Cardiac muscle cell (in vitro differentiated cells and primary cell): ENCODE measurements around the gene ARHGAP6. TPM values are rescaled to one million over a fixed set of nuclear protein-coding genes. Genes with fewer than 3 reads are reported as not detected.
"Not testable (repeated sequence)": the region's sequence is repeated elsewhere in the genome, so short reads cannot be mapped to it uniquely, and the experiment has no call there.

Experiments
- DNase-seq, 2 donors: peaks; one replicate each; pipeline versions ENCODE4 v3.0.0 to v3.0.0-alpha.2; 2010 to 2017; ENCODE audit warnings: low read depth in 1 of 2, low spot score in 1 of 2
- H3K27ac ChIP-seq: fragments of 200-600 bp; sonication (generic); 2 replicates; pipeline ENCODE4 v1.5.1; 2016
- H3K27me3 ChIP-seq: fragments of 200-600 bp; sonication (generic); 2 replicates; pipeline ENCODE4 v1.6.0; 2016; ENCODE audit warnings: control low read depth
- H3K36me3 ChIP-seq: fragments of 200-600 bp; sonication (generic); 2 replicates; pipeline ENCODE4 v1.5.1; 2016; ENCODE audit warnings: control low read depth
- H3K4me1 ChIP-seq: fragments of 200-600 bp; sonication (generic); 2 replicates; pipeline ENCODE4 v1.8.1; 2017; ENCODE audit warnings: low read depth, mild to moderate bottlenecking, mixed run types
- H3K4me3 ChIP-seq: fragments of 200-600 bp; sonication (generic); 2 replicates; pipeline ENCODE4 v1.5.1; 2016; ENCODE audit warnings: mild to moderate bottlenecking
- H3K9me3 ChIP-seq: fragments of 200-600 bp; sonication (generic); 2 replicates; pipeline ENCODE4 v1.5.1; 2017; ENCODE audit warnings: low read depth, mild to moderate bottlenecking, control low read depth
- CTCF ChIP-seq: IDR thresholded peaks from 2 replicates; pipeline ENCODE4 v1.5.1; 2012; ENCODE audit warnings: low read depth, mild to moderate bottlenecking, low read length
- polyA plus RNA-seq: library from polyadenylated mRNA; unstranded; fragments of >200 nt; fragmentation: Nextera tagmentation; extraction: Ambion mirVana; gene quantifications from 2 replicates; pipeline ENCODE4 v1.2.1, GENCODE V29; 2016
- total RNA-seq: library from RNA; depleted of rRNA; stranded (reverse); fragments of >200 nt; gene quantifications from 2 replicates; pipeline ENCODE4 v1.2.3, GENCODE V29; 2016

ARHGAP6 gene
- total and polyA plus RNA-seq, 2 experiments from 2014 or later: 10.5 to 45.0 TPM

- H3K9me3 ChIP-seq: no peaks in the 10 kb centered on the region
- no peak overlapping the region for H3K4me3 ChIP-seq
- DNase-seq: peak in 1 of 2 donors; percentile 25
- H3K27ac ChIP-seq: no peak overlapping the region
- no peak for TF ChIP-seq CTCF
- H3K36me3 ChIP-seq: no peaks in the 10 kb centered on the region
- H3K4me1 ChIP-seq: no peaks in the 10 kb centered on the region
- no peaks in the 10 kb centered on the region for H3K27me3 ChIP-seq
These were observed 297.9 kb downstream of the ARHGAP6 start for GRCh38 chrX:11367609-11368430.

GRCh38 chrX:11366998-11367595 lies 298.6 kb downstream of the ARHGAP6 start:
- TF ChIP-seq CTCF: no peak
- Histone ChIP-seq H3K36me3 (no peaks in the 10 kb centered on the region), H3K4me3 (no peak overlapping the region), H3K27ac (no peak overlapping the region), H3K27me3 (no peaks in the 10 kb centered on the region), H3K9me3 (no peaks in the 10 kb centered on the region), H3K4me1 (no peaks in the 10 kb centered on the region)
- no peak for DNase-seq

- TF ChIP-seq CTCF: no peak
- H3K4me3 ChIP-seq: no peak overlapping the region
- no peak overlapping the region for H3K27ac ChIP-seq
- no peaks in the 10 kb centered on the region for H3K27me3 ChIP-seq
- no peaks in the 10 kb centered on the region for H3K4me1 ChIP-seq
- no peak for DNase-seq
- H3K9me3 ChIP-seq: no peaks in the 10 kb centered on the region
- H3K36me3 ChIP-seq: no peaks in the 10 kb centered on the region
These were observed 300.3 kb downstream of the ARHGAP6 start for GRCh38 chrX:11365426-11365825.

GRCh38 chrX:11364835-11365234 lies 300.9 kb downstream of the ARHGAP6 start:
- no peaks in the 10 kb centered on the region for H3K27me3 ChIP-seq
- no peaks in the 10 kb centered on the region for H3K4me1 ChIP-seq
- no peaks in the 10 kb centered on the region for H3K9me3 ChIP-seq
- no peaks in the 10 kb centered on the region for H3K36me3 ChIP-seq
- H3K27ac ChIP-seq: no peak overlapping the region
- H3K4me3 ChIP-seq: no peak overlapping the region
- TF ChIP-seq CTCF: no peak
- no peak for DNase-seq

GRCh38 chrX:11363825-11364224 lies 301.9 kb downstream of the ARHGAP6 start:
- not testable (repeated sequence) for H3K4me1 ChIP-seq, H3K36me3 ChIP-seq, H3K27ac ChIP-seq, DNase-seq, H3K4me3 ChIP-seq, H3K27me3 ChIP-seq, H3K9me3 ChIP-seq

GRCh38 chrX:11363069-11363594 lies 302.6 kb downstream of the ARHGAP6 start:
- Histone ChIP-seq H3K36me3 (no peaks in the 10 kb centered on the region), H3K4me3 (no peak overlapping the region), H3K27ac (no peak overlapping the region), H3K27me3 (no peaks in the 10 kb centered on the region), H3K4me1 (no peaks in the 10 kb centered on the region), H3K9me3 (no peaks in the 10 kb centered on the region)
- no peak for DNase-seq
- no peak for TF ChIP-seq CTCF

GRCh38 chrX:11361666-11362065 lies 304.1 kb downstream of the ARHGAP6 start:
- not testable (repeated sequence) for H3K4me3 ChIP-seq, DNase-seq, H3K27me3 ChIP-seq, H3K36me3 ChIP-seq, H3K4me1 ChIP-seq, H3K27ac ChIP-seq, H3K9me3 ChIP-seq

GRCh38 chrX:11355944-11356343 lies 309.8 kb downstream of the ARHGAP6 start:
- not testable (repeated sequence) for H3K9me3 ChIP-seq, H3K27me3 ChIP-seq, H3K4me1 ChIP-seq, H3K36me3 ChIP-seq, DNase-seq, H3K4me3 ChIP-seq, H3K27ac ChIP-seq
